H1 (cell line): ENCODE measurements around the gene LITAF. TPM values are rescaled to one million over a fixed set of nuclear protein-coding genes. Genes with fewer than 3 reads are reported as not detected.
"Not testable (repeated sequence)": the region's sequence is repeated elsewhere in the genome, so short reads cannot be mapped to it uniquely, and the experiment has no call there.

Source experiments
- CTCF ChIA-PET: fragments of 300-600 bp; sonication (Branson Sonifier 250); formaldehyde crosslinking; loops from one replicate; lab custom pipeline; 2021; ENCODE audit not compliant: partially characterized antibody; lab: Charles Lee
- POLR2A ChIA-PET: fragments of 300-600 bp; sonication (Branson Sonifier 250); formaldehyde crosslinking; loops from one replicate; lab custom pipeline; 2021; ENCODE audit warnings: inconsistent platforms; ENCODE audit not compliant: partially characterized antibody; lab: Charles Lee
- DNase-seq, 2 experiments: peaks; one replicate each; pipeline versions ENCODE4 v3.0.0 to v3.0.0-alpha.2; 2010 to 2022; ENCODE audit warnings: low spot score in 2 of 2, low read depth in 1 of 2, mixed read lengths in 1 of 2
- FAIRE-seq: peaks from 2 replicates; lab custom pipeline; 2011; peaks lifted over from hg19 to GRCh38; lab: Jason Lieb, UNC
- H2AFZ ChIP-seq: 2 replicates; pipeline ENCODE4 v1.8.1; 2012; ENCODE audit warnings: low read length, inconsistent platforms
- H2AK5ac ChIP-seq: 2 replicates; pipeline ENCODE4 v1.6.1; 2013; ENCODE audit warnings: low read depth, low read length
- H2BK120ac ChIP-seq: replicated peaks from 2 replicates; pipeline ENCODE3; 2013; ENCODE audit warnings: low read depth, low read length, inconsistent platforms
- H2BK12ac ChIP-seq: 2 replicates; pipeline ENCODE4 v1.6.1; 2013; ENCODE audit warnings: low read depth, low read length
- H2BK15ac ChIP-seq: 2 replicates; pipeline ENCODE4 v1.6.1; 2013; ENCODE audit warnings: low read length
- H2BK20ac ChIP-seq: 2 replicates; pipeline ENCODE4 v1.6.1; 2013; ENCODE audit warnings: low read length
- H2BK5ac ChIP-seq: 2 replicates; pipeline ENCODE4 v1.6.1; 2013; ENCODE audit warnings: low read depth, low read length
- H3K14ac ChIP-seq: 2 replicates; pipeline ENCODE4 v1.6.1; 2013; ENCODE audit warnings: inconsistent platforms; ENCODE audit not compliant: insufficient read length
- H3K18ac ChIP-seq: 2 replicates; pipeline ENCODE4 v1.6.1; 2013; ENCODE audit warnings: low read length; ENCODE audit errors: extremely low read depth
- H3K23ac ChIP-seq: 2 replicates; pipeline ENCODE4 v1.6.1; 2013; ENCODE audit warnings: inconsistent platforms; ENCODE audit not compliant: insufficient read length
- H3K23me2 ChIP-seq: 2 replicates; pipeline ENCODE4 v1.6.1; 2013; ENCODE audit warnings: low read depth, low read length
- H3K27ac ChIP-seq: 2 replicates; pipeline ENCODE4 v1.6.1; 2011; ENCODE audit warnings: low read depth, low read length, inconsistent platforms
- H3K27me3 ChIP-seq, 4 experiments: replicated peaks in 1 of 4; 1 replicate in 1 of 4; 2 replicates in 3 of 4; pipeline versions ENCODE4 v1.6.1 to v1.8.1; 2011 to 2013; ENCODE audit warnings: low read length in 3 of 4, mild to moderate bottlenecking in 3 of 4, inconsistent platforms in 2 of 4, mixed read lengths in 2 of 4, moderate library complexity in 1 of 4; ENCODE audit not compliant: control insufficient read depth in 3 of 4, insufficient read depth in 3 of 4; ENCODE audit errors: extremely low read depth in 1 of 4
- H3K36me3 ChIP-seq, 4 experiments: 2 replicates each; pipeline versions ENCODE4 v1.6.1 to v1.8.1; 2011 to 2013; ENCODE audit warnings: mild to moderate bottlenecking in 4 of 4, low read length in 3 of 4, moderate library complexity in 2 of 4, control low read depth in 1 of 4, inconsistent platforms in 1 of 4; ENCODE audit not compliant: insufficient read depth in 4 of 4, control insufficient read depth in 2 of 4
- H3K4ac ChIP-seq: replicated peaks from 2 replicates; pipeline ENCODE3; 2013; ENCODE audit warnings: low read length, low read depth, mixed read lengths, inconsistent platforms; ENCODE audit not compliant: insufficient read length
- H3K4me1 ChIP-seq, 4 experiments: replicated peaks in 1 of 4; 1 replicate in 1 of 4; 2 replicates in 3 of 4; pipeline versions ENCODE4 v1.6.1 to v1.8.1; 2011 to 2013; ENCODE audit warnings: low read length in 3 of 4, inconsistent platforms in 2 of 4, mixed read lengths in 1 of 4; ENCODE audit not compliant: insufficient read depth in 4 of 4, control insufficient read depth in 3 of 4
- H3K4me2 ChIP-seq, 2 experiments: 2 replicates each; pipeline versions ENCODE4 v1.6.1 to v1.8.1; 2011 to 2013; ENCODE audit warnings: low read depth in 2 of 2, low read length in 2 of 2, control low read depth in 1 of 2, inconsistent platforms in 1 of 2, mild to moderate bottlenecking in 1 of 2; ENCODE audit not compliant: insufficient read depth in 1 of 2
- H3K4me3 ChIP-seq, 4 experiments: fragments of 200-600, 300-600 bp in 1 of 4; sonication (generic), shearing (Covaris generic), sonication (Bioruptor Twin) in 1 of 4; 2 replicates each; pipeline versions ENCODE4 v1.5.1 to v1.8.1; 2011 to 2016; ENCODE audit warnings: low read length in 4 of 4, low read depth in 3 of 4, control low read depth in 2 of 4, inconsistent platforms in 2 of 4, mild to moderate bottlenecking in 2 of 4, mixed read lengths in 1 of 4, moderate library complexity in 1 of 4; ENCODE audit not compliant: insufficient read depth in 2 of 4; ENCODE audit errors: extremely low read depth in 1 of 4
- H3K56ac ChIP-seq: replicated peaks from 2 replicates; pipeline ENCODE3; 2013; ENCODE audit warnings: low read depth, mild to moderate bottlenecking, mixed read lengths, low read length, inconsistent platforms; ENCODE audit not compliant: insufficient read length
- H3K79me1 ChIP-seq: 2 replicates; pipeline ENCODE4 v1.6.1; 2013; ENCODE audit warnings: low read depth, low read length, control low read depth
- H3K79me2 ChIP-seq, 2 experiments: 2 replicates each; pipeline versions ENCODE4 v1.6.1 to v1.8.1; 2012 to 2013; ENCODE audit warnings: low read length in 2 of 2, mild to moderate bottlenecking in 2 of 2, inconsistent platforms in 1 of 2; ENCODE audit not compliant: insufficient read depth in 2 of 2, control insufficient read depth in 1 of 2
- H3K9ac ChIP-seq, 4 experiments: replicated peaks in 1 of 4; 1 replicate in 1 of 4; 2 replicates in 3 of 4; pipeline versions ENCODE4 v1.6.1 to v1.8.1; 2011 to 2013; ENCODE audit warnings: low read depth in 3 of 4, low read length in 3 of 4, control low read depth in 2 of 4, mild to moderate bottlenecking in 2 of 4, moderate library complexity in 2 of 4, inconsistent platforms in 1 of 4; ENCODE audit errors: extremely low read depth in 1 of 4
- H3K9me3 ChIP-seq, 2 experiments: 2 replicates each; pipeline versions ENCODE4 v1.6.1 to v1.8.1; 2012 to 2013; ENCODE audit warnings: mild to moderate bottlenecking in 2 of 2, moderate library complexity in 2 of 2, control low read depth in 1 of 2, inconsistent platforms in 1 of 2, low read depth in 1 of 2, low read length in 1 of 2, mixed read lengths in 1 of 2; ENCODE audit not compliant: insufficient read depth in 2 of 2
- H4K20me1 ChIP-seq, 2 experiments: replicated peaks in 1 of 2; 2 replicates each; pipeline versions ENCODE3 to v1.8.1; 2011 to 2013; ENCODE audit warnings: inconsistent platforms in 2 of 2, low read length in 2 of 2, mild to moderate bottlenecking in 1 of 2; ENCODE audit not compliant: insufficient read depth in 2 of 2, control insufficient read depth in 1 of 2
- H4K5ac ChIP-seq: 2 replicates; pipeline ENCODE4 v1.6.1; 2013; ENCODE audit warnings: low read length, low read depth, mixed read lengths, inconsistent platforms; ENCODE audit not compliant: insufficient read length
- H4K8ac ChIP-seq: 2 replicates; pipeline ENCODE4 v1.8.0; 2013; ENCODE audit warnings: mild to moderate bottlenecking, moderate library complexity, low read length, inconsistent platforms; ENCODE audit not compliant: insufficient read depth; ENCODE audit errors: extremely low read depth
- H4K91ac ChIP-seq: replicated peaks from 2 replicates; pipeline ENCODE3; 2013; ENCODE audit warnings: low read length, mixed read lengths, inconsistent platforms; ENCODE audit not compliant: insufficient read length
- WGBS, 2 experiments: shearing (Covaris generic) in 1 of 2; methylation state at CpG; one replicate each; pipeline versions ENCODE4 v1.1.6 to v1.1.7; 2013 to 2015; ENCODE audit warnings: low lambda C conversion rate in 2 of 2, mixed read lengths in 2 of 2, inconsistent platforms in 1 of 2, low coverage in 1 of 2, missing lambda C conversion rate in 1 of 2; ENCODE audit not compliant: insufficient replicate concordance in 2 of 2, insufficient coverage in 1 of 2, insufficient read length in 1 of 2; ENCODE audit errors: extremely low coverage in 1 of 2, missing lambda C conversion rate in 1 of 2; 5-methylcytosine and 5-hydroxymethylcytosine counted together
- polyA plus RNA-seq, 7 experiments: library from polyadenylated mRNA; depleted of rRNA in 3 of 7; stranded (reverse) in 5 of 7; unstranded in 2 of 7; fragments of >200 nt in 5 of 7; fragments of 200-250 nt in 2 of 7; gene quantifications; 1 replicate in 5 of 7; 2 replicates in 1 of 7; 4 replicates in 1 of 7; pipeline versions ENCODE4 v1.2.1 to v1.2.3, GENCODE V29; 2011 to 2013; ENCODE audit warnings: missing spikeins in 2 of 7, mixed read lengths in 2 of 7
- total RNA-seq: library from RNA; stranded (reverse); fragmentation: NEBNext Ultra II Directional; extraction: Animal tissue kit (Norgen Biotek cat#: 25700); gene quantifications from 2 replicates; pipeline ENCODE4 v1.2.1, GENCODE V29; 2021

Gene LITAF
- total and polyA plus RNA-seq, 2 of the 8 experiments (the other 6 are each of a cell fraction or from before 2014, with no cell fraction given), result 165 to 205 TPM

- H4K8ac ChIP-seq, H3K27me3 ChIP-seq, H3K14ac ChIP-seq, H3K23ac ChIP-seq, H4K91ac ChIP-seq, H3K4me3 ChIP-seq, H2BK12ac ChIP-seq, H3K79me2 ChIP-seq, H4K20me1 ChIP-seq, CTCF ChIA-PET, H3K4ac ChIP-seq, H3K23me2 ChIP-seq, FAIRE-seq, H2BK20ac ChIP-seq, H2AK5ac ChIP-seq, H3K27ac ChIP-seq, H2AFZ ChIP-seq, H3K18ac ChIP-seq, H2BK120ac ChIP-seq, H2BK15ac ChIP-seq, H4K5ac ChIP-seq, DNase-seq, H3K56ac ChIP-seq, H2BK5ac ChIP-seq, H3K4me2 ChIP-seq, H3K4me1 ChIP-seq, H3K79me1 ChIP-seq, H3K9ac ChIP-seq, H3K9me3 ChIP-seq, H3K36me3 ChIP-seq: not testable (repeated sequence)
- POLR2A ChIA-PET, result interaction anchor here (0.6 kb wide), 1 partner anchor 470 kb away, joined by 3 read pairs; no protein-coding TSS in a partner anchor
- WGBS, 2 experiments, result 94% methylated on average over 4 of the region's 4 CpGs; no CpG with 5 or more reads in 1 of the 2 experiments
These were observed 17.6 kb upstream of the LITAF start for GRCh38 chr16:11604296-11604695.
